Measurements from ENCODE around the gene SPRR2D.

Gene SPRR2D

DNA sequence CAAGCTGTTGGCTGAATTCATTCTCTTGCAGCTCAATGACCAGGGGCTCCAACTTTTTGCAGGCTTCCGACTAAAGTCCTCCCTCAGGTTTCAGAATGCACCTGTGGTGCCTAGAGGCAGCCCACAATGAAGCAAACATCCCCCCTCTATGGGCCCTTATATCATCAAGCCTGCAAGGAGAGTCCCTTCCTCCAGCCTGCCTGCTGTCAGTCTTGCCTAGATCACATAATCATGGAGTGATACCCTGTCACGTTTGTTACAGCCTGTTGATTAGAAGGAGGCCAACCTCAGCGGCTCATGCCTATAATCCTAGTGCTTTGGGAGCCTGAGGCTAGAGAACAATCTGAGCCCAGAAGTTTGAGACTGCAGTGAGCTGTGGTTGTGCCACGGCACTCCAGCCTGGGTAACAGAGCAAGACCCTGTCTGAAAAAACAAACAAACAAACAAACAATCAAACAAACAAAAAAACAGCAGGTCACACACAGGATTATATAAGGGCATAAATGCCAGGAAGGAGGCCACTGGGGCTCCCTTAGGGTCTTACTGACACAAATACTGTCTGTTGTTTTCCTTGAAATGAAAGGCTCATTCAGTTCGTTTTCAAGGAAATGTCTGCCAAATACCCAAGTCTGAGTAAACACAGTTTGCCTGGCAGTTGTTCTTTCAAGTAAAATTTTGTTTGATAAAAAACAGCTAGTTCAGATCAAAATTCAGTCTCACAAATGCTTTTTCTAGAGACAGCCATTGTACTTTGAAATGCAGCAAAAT, 44.1 kb downstream of the SPRR2D start:
- Mint-ChIP-seq H3K27ac (no peak overlapping the region), H3K4me3 (no peak overlapping the region), H3K9me3 (peaks cover 3% of the 10 kb centered on the region), H3K4me1 (no peaks in the 10 kb centered on the region), H3K36me3 (no peaks in the 10 kb centered on the region), H3K27me3 (peaks cover 9% of the 10 kb centered on the region)
- DNase-seq (ENCODE audit: low spot score in 2 of 2) (no peak), ATAC-seq (ENCODE audit: low read depth) (no peak)

DNA sequence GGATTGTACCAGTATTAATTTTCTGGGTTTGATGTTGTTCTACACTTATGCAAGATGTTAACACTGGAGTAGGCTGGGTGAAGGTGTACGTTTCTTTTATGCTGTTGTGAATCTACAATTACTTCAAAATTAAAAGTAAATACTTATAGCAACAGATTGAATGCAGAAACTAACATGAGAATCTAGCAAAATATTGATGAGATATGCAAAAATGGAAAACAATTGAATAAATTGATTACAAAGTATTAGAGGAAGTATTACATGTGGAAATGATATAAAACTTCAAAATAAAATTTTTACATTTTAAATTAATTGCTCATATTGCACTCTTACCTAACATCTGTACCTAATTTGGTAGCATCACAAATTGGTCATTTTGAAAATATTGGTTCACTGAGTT, 45.1 kb downstream of the SPRR2D start:
- Mint-ChIP-seq H3K9me3 (peaks cover 3% of the 10 kb centered on the region), H3K27me3 (peaks cover 9% of the 10 kb centered on the region), H3K4me1 (no peaks in the 10 kb centered on the region), H3K4me3 (no peak overlapping the region), H3K27ac (no peak overlapping the region), H3K36me3 (no peaks in the 10 kb centered on the region)
- no peak for DNase-seq (ENCODE audit: low spot score in 2 of 2)
- no peak for ATAC-seq (ENCODE audit: low read depth)

DNA sequence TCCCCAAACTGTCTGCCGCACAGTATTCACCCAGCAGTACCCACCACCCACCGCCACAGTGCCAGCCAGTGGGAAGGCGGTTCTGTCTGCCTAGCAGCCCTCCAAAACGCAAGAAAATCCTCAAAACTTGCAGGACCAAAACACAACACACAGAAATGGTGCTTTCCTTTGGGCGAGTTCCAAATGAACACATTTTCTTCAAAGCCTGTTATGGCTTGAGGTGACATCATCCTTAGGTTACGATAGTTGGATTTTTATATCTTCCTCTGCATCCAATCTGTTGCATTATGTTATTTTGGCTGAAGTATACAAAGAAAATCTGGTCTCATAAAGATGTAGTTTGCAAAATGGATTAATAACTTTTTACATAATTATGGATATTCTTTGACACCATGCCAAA, 47.7 kb downstream of the SPRR2D start:
- H3K4me3 Mint-ChIP-seq, result no peak overlapping the region
- H3K27me3 Mint-ChIP-seq, result peaks cover 1% of the 10 kb centered on the region
- no peak overlapping the region for H3K27ac Mint-ChIP-seq
- no peaks in the 10 kb centered on the region for H3K36me3 Mint-ChIP-seq
- no peaks in the 10 kb centered on the region for H3K4me1 Mint-ChIP-seq
- H3K9me3 Mint-ChIP-seq, result peaks cover 3% of the 10 kb centered on the region
- ATAC-seq (ENCODE audit: low read depth), result no peak
- no peak for DNase-seq (ENCODE audit: low spot score in 2 of 2)
